ENCODE measurements around the gene CENPL.
"Not testable (repeated sequence)": the region's sequence is repeated elsewhere in the genome, so short reads cannot be mapped to it uniquely, and the experiment has no call there.

Gene CENPL

DNA sequence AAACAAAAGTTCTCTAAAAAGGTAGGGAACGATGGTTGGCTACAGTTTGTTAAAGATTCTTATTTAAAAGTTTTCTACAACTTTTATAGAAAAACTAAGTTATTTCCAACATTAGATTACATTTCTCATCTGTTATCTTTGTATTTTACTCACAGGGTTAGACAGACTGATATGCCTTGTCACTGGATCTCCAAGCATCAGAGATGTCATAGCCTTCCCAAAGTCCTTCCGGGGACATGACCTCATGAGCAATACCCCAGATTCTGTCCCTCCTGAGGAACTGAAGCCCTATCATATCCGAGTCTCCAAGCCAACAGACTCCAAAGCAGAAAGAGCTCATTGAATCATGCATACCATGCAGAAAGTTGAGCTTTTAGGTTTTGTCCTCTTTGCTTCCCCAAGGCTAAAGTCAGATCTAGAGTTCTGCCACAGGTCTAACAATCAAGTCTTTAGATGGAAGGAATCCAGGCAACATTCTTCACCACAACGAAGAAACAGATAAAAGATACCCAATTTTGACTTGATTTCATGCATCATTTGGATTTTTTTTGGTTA is 32.8 kb upstream of the CENPL start:
- DNase-seq: no peak

GRCh38 chr1:173856903-173857302 is 32.2 kb upstream of the CENPL start:
- no peak for DNase-seq

DNA sequence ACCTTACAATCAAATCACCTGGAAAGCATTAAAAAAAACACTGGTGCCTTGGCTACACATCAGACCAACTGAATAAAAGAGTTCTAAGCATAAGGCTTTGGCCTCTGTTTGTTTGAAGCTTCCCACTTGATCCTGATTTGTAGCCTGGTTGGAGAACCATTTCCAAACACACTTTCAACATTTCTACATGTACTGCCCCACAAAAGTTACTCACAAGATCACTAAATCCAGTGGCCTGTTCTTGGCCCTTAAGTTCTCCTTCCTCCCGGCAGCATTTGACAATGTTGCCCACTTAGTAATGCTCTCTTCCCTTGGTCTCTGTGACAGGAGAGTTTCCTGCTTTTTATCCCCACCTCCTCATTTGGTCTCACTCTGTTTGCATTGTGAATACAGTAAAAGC is 31.3 kb upstream of the CENPL start:
- DNase-seq: no peak

DNA sequence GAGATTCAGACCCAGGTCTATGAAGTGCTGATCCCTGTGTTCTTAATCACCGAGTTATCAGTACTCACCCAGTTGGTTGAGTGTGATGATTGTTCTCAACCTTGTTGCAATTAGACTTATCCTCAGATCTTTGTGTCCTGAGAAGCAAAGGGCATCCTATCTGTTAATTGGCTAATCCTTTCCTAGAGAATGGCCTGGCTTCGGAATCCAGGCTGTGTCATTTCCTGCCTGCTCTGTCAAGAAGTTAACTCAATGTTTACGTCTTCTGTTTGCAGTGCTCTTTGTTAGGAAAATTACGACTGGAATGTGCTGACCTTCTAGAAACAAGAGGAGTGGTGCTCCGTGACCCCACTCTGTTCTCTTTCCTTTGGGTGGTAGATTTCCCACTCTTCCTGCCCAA is 28.4 kb upstream of the CENPL start:
- no peak for DNase-seq

DNA sequence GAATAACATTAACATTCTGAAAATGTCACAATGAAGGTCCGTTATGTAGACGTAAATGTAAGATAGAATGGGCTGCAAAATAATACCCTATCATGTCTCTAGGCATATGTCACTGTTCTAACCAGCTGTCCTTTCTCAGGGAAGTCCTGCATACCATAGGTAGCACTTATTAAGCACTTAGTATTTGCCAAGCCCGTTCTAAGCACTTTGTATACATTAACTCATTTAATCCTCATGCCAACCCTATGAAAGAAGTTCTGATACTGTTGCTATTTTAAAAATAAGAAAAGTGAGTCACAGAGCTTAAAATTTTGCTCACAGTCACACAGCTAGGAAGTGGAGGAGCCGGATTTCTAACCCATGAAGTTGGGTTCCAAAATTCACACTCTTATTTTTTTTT is 27.4 kb upstream of the CENPL start:
- no peak for DNase-seq

DNA sequence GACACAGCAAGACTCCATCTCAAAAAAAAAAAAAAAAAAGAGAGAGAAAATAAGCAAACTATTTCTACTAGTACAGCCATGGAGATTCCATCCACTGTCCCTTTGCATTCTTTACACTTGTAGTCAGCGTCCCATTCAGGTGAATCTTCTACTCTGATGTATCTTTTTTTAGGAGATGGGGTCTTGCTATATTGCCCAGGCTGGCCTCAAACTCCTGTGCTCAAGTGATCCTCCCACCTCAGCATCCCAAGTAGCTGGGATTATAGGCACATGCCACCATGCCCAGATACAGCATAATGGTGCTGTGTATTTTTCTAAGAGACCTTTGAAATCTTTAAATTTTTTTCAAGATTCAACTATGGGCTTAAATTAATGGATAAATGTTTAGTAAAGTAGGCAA is 8.1 kb upstream of the CENPL start:
- DNase-seq: no peak

DNA sequence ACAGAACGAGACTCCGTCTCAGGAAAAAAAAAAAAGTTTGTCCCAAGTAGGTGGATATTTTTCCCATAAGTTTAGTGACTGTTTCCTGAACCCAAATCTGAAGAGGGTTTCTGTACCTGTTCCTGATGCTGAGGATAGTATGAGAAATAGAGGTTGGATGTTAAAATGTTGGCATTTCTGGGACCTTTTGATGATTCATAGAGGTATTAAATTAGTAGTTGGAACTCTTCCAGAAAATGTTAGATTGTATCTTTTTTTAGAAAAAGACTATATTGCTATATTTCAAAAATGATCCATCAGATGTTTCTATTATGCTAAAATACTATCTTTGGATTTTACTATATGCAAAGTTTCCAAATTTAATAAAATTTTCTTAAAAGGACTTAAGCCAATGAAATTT is 2.9 kb upstream of the CENPL start:
- no peak for DNase-seq

DNA sequence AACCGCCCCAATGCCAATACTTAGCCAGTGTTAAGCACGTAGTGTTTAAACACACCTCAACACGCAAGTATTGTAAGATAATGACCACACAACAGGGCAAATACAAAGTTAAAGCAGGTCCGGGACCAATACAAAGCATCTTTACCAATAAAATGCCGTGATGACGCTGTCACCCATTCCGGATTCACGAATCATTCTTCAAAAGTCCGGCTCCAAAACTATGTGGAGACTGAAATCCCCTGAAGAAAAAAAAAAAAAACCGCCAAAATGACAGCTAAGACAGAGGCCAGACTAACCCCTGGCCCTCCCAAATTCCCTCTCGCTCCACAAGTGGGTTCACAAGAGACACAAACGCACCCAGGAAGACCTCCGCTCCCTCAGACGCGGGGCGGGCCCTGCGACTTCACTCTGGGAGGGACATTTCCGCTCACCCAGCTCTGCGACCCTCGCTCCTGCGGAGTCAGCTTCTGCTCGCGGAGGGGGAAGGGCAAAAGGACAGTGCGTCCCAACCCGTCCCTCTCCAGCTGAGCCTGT is 835 bp downstream of the CENPL start:
- DNase-seq: no peak

DNA sequence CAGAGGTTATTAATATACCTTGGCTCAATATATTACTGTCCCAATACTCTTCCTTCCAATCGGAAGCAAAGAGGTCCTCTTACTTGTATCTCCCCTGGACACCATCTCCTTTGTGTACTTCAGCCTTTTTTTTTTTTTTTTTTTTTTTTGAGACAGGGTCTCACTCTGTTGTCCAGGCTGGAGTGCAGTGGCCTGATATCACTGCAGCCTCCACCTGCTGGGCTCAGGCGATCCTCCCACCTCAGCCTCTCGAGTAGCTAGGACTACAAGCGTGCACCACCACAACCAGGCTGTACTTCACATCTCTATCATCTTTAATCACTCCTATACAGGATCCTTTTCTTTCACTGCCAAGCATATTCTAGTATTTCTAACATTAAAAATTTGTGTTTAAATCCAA is 3.0 kb downstream of the CENPL start:
- DNase-seq: no peak

- no peak for DNase-seq
Observed at GRCh38 chr1:173818459-173818858, 6.2 kb downstream of the CENPL start.

GRCh38 chr1:173813654-173814053 is 11.0 kb downstream of the CENPL start:
- DNase-seq: not testable (repeated sequence)

DNA sequence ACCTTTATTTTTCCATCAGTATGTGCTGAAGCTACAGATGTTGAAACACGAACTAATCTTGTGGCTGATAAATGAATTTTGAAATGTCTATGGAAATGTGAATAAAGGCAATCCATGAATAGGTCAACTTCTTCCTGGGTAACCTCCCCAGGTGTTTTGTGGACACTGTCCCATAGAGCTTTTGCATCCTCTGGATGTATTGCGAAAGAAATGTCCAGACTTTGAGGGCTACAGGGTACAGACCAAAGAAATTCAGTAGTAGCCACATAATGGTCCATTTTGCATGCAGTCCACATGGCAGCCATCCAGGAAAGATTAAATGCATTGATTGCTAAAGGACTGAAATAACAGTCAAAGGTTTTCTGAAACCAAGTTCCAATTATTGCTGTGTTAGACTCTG is 21.7 kb downstream of the CENPL start:
- no peak for DNase-seq

DNA sequence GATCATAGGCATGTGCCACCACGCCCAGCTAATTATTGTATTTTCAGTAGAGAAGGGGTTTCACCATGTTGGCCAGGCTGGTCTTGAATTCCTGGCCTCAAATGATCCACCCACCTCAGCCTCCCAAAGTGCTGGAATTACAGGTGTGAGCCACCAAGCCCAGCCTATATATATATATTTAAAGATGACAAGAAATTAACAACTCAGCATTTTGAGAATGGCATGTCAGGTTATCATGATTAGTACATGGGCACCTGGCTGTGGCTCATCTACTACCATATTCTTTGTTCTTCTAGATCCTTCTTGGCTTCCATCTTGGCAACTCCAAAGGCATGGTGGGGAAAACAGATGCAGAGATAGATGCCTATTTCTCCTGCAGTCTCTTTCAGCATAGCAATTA is 24.7 kb downstream of the CENPL start:
- DNase-seq: not testable (repeated sequence)

- no peak for DNase-seq
Observed at GRCh38 chr1:173798078-173798477, 26.6 kb downstream of the CENPL start.

- DNase-seq: no peak
Observed at GRCh38 chr1:173789841-173790240, 34.8 kb downstream of the CENPL start.

- DNase-seq: no peak
Observed at GRCh38 chr1:173784997-173785396, 39.7 kb downstream of the CENPL start.

GRCh38 chr1:173779936-173780335 is 44.7 kb downstream of the CENPL start:
- DNase-seq: no peak

- no peak for DNase-seq
Observed at GRCh38 chr1:173775578-173776226, 49.0 kb downstream of the CENPL start.

DNA sequence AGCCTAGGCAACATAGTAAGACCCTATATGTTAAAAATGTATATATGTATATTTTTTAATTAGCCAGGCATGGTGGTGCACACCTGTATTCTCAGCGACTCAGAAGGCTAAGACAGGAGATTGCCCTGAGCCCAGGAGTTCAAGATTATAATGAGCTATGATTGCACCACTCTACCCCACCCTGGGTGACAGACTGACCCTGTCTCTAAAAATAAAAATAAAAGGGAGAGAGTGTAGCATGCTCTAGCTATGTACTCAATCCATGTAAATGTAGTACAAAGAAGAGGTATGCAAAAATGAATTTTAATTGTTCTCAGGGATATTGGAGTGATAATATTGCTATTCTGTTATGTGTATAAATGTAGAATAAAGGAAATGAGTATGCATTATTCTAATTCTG is 53.1 kb downstream of the CENPL start:
- DNase-seq: no peak

DNA sequence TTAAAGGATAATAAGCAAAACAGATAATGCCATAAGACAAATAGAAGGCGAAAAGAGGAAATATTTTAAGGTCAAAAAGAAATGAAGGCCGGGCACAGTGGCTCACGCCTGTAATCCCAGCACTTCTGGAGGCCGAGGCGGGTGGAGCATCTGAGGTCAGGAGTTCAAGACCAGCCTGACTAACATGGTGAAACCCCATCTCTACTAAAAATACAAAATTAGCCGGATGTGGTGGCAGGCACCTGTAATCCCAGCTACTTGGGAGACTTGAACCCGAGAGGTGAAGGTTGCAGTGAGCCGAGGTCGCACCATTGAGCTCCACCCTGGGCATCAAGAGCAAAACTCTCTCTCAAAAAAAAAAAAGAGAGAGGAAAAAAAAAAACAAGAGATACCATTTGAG is 54.4 kb downstream of the CENPL start:
- DNase-seq: not testable (repeated sequence)

DNA sequence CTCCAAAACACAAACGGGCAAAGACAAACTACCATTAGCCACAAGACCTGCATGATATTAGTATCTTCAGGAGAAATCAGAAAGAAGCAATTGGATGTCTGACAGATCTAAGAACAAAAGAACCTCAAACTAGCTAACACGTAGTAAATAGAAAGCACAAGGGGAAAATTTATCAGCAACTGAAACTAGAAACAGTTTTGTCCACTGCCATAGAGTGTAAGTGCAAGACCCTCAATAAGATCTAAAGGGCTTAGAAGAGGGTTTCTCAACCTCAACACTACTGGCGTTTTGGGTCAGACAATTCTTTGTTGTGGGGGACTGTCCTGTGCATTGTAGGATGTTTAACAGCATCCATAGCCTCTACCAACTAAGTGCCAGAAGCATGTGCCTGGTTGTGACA is 55.9 kb downstream of the CENPL start:
- no peak for DNase-seq

DNA sequence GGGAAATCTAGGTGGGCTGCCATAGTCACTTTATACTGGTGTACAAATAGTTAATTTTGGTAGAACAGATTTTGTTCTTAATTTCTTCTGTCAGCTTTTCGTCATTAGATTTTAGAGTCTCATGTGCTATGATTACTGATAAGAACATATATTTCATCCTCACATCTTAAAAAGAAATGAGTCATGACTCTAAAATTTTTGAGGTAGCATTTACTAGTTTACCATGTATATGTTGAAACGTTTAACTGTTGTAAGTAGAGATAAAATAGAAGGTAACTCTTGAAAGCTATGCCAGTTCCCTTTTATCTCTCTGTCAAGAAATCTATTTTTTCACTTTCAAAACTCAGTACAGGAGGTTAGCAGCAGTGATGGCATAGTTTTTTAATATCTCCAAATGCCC is 56.5 kb downstream of the CENPL start:
- no peak for DNase-seq

GRCh38 chr1:173764331-173764730 is 60.4 kb downstream of the CENPL start:
- not testable (repeated sequence) for DNase-seq

DNA sequence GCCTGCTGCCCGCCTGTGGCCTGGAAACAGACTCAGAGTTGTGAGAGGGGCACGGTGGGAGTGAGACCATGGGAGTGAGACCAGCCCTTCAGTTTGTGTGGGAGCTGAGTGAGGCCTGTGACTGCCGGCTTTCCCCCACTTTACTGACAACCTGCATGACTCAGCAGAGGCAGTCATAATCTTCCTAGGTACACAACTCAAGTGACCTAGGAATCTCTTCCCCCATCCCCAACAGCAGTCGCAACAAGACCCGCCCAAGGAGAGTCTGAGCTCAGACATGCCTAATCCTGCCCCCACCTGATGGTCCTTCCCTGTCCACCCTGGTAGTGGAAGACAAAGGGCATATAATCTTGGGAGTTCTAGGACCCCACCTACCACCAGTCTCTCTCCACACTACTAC is 65.7 kb downstream of the CENPL start:
- no peak for DNase-seq

DNA sequence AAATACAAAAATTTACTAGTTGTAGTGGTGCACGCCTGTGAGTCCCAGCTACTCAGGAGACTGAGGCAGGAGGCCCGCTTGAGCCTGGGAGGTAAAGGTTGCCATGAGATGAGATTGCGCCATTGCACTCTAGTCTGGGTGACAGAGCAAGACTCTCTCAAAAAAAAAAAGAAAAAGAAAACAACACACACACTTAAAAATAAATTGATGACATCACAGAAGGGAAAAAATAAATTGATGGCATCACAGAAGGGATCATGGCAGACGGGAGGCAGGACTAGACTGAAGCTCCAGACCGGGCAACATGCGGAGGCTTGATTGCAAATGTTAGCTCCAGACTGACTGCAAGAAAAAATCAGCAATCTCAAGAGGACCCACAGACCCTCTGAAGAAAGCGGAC is 66.6 kb downstream of the CENPL start:
- DNase-seq: no peak
